T-helper 9 cell (primary cell): ENCODE results near the gene KEL.

ENCODE experiments used
- DNase-seq: peaks from one replicate; pipeline ENCODE4 v3.0.0-alpha.2; 2020

The KEL gene

DNA sequence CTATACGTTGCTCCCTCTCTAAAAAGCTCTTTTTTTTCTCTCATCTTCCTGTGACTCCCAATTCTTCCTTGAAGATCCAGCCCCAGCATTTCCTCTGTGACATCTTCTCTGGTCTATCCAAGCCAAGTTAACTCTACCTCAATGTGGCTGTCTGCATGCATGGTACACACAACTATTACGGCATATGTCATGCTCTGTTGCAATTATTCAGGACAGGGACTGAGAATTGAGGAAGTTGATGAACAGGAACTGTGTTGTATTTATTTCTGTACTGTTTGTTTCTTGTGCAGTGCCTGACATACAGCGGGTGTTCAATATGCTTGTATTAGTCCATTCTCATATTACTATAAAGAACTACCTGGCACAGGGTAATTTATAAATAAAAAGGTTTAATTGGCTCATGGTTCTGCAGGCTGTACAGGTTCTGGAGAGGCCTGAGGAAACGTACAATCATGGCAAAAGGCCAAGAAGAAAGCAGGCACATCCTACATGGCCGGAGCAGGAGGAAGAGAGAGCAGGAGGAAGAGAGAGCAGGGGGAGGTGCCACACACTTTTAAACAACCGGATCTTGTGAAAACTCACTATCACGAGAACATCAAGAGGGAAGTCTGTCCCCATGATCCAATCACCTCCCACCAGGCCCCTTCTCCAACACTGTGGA, 34.9 kb downstream of the KEL start:
- no peak for DNase-seq

DNA sequence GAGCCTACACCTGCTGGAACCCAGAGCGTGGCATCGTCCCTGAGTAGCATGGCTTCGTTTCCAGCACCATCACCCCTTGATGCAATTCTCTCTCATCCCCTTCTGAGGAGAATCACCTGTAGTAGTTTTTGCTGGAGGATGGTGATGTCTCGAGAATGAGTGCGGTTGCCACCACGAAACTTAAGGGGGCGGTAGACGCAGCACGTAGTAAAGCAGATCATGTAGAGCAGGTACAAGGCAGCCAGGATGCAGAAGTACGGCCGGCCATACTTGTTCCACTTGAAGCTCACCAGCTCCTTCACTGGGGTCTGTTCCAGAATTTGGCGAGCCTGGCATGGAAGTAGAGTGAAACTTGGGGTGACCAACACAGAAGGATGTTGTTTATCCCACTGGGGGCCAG, 36.8 kb downstream of the KEL start:
- DNase-seq, result no peak

DNA sequence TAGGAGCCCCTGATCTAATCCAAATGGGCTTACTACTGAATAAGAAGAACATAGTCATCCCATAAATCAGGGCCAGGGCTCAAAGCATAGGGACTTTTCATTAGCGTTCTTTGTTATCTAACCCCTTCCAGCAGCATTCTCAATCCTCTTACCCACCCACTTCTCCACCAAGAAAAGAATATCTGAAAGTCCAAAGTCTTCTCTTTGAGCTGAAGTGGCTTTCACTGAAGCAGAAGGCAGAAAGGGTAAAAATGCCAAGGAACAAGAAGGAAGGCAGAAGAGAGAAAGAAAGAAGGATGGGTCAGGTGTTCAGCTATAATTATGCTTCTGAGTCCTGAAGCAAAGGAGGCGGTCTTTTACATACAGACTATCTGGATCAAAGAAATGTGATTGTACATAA, 38.8 kb downstream of the KEL start:
- no peak for DNase-seq

DNA sequence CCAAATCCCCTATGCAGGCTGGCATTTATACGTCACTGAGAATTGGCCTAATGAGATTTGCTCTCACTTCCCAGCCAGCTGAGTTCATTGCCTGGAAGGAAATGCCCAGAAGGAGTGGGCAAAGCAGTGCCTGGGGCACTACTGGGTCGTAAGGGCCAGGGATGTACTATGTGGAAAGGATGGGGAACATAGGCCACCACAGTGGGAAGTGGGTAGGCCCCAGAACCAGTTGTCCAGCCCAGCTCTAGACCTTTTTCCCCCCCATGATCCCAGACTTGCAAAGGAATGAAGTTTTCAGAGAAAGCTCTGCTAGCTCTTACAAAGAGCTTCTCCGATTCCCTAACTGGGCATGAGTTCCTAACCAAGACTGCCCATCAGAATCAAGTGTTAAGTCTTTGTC, 42.5 kb downstream of the KEL start:
- no peak for DNase-seq

DNA sequence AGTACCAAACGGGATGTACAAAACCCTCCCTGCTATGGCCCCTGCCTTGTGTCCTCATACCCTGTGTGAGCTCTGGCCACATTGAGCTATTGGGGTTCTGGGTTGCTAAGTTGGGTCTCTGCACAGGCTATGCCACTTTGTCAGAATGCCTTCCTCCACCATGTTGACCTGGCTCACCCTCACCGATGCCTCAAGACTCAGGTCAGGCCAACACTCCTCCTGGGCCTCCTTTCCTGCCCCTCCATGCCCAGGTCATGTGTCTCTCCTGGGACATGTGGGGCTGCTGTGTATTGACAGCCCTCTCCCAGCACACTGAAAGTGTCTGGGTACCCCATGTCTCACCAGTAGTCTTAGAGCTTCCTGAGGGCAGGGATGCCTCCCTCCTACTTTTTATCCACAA, 43.3 kb downstream of the KEL start:
- no peak for DNase-seq

DNA sequence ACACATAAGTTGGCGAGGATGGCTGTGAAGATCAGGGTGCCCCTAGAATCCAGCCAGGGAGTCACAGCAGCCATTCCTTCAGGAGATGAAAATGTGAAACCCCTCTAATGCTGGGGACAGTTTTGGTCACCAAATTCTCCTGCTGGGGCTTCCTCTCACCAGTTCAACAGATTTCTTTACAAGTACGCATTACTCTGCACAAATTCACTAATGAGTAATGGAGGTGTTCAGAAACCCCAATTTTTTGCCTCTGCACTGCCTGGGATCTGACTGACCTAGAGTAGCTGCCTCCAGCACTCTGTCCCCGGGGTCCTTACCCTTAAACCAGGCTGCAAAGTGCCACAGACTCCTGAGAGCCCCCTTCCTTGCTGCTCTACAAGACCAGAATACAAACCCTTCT, 44.7 kb downstream of the KEL start:
- DNase-seq, result no peak

DNA sequence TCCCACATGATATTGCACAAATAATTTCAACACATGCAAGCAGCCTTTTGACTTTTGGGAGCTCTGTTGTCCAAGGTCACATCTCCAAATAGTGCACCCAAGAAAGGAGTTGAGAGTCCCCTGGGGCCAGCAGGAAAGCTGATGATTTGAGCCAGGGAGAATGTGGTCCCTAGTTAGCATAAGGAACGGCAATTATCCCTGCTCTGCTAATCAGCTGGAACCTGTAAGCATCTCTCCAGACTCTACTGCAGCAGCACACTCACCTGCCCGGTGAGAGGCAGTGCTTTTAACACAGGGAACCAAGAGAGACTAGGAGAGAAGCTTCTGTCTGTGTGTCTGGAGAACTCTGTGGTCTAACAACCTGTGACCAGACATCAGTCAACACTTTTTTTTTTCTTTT, 45.7 kb downstream of the KEL start:
- DNase-seq, result no peak

DNA sequence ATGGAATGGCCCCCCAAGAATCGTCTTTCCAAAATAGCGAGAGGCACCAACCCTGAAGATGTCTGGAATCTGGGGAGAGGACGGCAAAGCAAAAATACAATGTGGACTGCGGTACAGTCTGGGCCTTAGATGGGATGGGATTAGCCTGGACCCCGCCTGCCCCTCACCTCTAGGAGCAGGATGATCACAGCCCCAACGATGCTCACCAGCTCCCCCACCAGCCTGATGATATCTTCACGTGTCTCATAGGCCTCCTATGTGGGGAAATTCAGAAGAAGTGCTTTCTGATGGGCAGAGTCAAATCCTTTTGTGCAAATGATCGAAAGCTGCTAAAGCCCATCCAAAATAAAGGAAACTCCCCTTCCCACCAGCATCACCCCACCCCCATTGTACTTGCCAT, 46.8 kb downstream of the KEL start:
- no peak for DNase-seq

DNA sequence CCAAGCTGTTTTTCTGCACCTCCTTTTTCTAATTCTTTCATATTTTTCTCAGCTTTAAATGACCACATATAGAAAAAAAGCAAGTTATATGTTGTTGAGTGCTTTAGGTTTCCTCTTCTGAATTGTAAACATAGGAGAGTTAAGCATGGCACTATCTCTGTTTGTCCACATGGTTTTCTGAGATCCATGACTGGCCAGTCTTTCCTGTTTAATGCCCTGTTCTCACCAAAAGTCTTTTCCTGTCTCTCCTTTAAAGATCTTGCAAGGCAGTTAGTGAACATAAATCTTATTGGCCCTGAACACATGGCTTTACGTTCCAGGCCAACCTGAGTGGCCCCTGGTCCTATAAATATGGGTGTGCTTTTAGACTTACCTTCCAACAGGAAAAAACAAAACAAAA, 48.0 kb downstream of the KEL start:
- no peak for DNase-seq

DNA sequence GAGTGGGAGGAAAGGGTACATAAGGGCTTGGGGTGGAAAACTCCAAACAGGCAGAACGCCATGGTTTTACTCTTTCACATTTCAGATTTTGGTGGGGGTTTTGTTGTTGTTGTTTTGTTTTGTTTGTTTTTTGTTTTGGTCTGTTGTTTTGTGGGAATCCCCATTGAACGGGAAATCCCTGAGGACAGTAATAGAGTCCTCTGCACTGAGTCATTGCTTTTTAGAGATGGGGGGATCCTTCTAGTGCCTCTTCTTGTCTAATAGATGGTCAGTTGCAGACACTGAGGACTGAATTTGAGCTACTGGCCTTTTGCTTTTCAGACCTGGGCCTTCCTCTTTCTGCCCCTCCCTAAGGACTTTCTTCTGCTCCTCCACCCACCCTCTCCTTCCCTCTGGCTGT, 48.6 kb downstream of the KEL start:
- DNase-seq, result no peak

DNA sequence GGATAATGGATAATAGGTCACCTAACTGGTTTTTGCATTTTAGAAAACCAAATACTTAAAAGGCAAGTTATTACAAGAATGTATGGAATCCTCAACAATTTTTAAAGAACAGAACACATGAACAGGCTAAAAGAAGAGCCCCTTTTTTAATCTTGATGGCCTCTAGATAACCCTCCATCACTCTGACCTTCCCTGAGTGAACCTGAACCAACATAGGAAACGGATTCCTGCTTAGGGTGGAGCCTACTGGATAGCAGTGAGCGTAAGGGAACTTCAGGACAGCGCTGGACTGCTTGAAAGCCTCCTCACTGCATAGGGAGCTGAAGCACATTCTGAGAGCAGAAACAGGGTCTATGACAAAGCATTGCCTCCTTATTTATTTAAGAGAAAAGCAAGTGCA, 49.1 kb downstream of the KEL start:
- DNase-seq, result no peak

DNA sequence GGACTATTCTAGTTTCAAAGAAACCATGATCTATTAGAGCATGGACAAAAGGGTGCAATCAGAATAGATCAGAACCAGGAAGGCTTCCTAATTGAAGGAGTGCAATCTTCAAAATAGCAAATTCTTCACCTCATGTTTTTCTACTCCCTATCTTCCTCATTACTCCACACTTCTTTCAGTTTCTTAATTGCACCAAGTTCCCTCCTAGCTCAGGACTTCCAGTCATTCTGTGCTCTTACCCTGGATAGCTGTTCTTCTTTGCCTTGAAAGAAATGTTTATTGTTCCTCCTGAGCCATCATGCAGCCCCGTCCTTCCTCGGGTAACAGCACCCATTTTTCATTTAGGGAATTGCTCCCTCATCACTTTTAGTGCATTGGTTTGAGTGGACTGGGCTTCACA, 51.7 kb downstream of the KEL start:
- DNase-seq, result no peak

DNA sequence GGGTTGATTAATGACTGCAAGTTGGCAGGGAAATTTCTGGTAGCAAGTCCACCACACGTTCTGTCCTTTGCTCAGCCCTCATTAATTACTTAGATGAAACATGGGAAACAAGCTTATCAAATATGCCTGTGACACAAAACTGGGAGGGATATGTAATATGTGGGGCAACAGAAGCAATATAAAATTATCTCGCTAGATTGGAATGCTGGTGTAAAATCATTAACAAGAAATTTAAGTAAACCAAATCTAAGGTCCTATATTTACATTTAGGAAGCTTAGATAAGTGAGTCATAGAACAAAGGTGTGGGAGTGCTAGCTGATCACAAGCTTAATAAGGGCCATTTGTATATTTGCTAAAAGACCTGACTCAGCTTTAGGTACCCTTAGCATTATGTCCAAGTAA, 52.1 kb downstream of the KEL start:
- no peak for DNase-seq

DNA sequence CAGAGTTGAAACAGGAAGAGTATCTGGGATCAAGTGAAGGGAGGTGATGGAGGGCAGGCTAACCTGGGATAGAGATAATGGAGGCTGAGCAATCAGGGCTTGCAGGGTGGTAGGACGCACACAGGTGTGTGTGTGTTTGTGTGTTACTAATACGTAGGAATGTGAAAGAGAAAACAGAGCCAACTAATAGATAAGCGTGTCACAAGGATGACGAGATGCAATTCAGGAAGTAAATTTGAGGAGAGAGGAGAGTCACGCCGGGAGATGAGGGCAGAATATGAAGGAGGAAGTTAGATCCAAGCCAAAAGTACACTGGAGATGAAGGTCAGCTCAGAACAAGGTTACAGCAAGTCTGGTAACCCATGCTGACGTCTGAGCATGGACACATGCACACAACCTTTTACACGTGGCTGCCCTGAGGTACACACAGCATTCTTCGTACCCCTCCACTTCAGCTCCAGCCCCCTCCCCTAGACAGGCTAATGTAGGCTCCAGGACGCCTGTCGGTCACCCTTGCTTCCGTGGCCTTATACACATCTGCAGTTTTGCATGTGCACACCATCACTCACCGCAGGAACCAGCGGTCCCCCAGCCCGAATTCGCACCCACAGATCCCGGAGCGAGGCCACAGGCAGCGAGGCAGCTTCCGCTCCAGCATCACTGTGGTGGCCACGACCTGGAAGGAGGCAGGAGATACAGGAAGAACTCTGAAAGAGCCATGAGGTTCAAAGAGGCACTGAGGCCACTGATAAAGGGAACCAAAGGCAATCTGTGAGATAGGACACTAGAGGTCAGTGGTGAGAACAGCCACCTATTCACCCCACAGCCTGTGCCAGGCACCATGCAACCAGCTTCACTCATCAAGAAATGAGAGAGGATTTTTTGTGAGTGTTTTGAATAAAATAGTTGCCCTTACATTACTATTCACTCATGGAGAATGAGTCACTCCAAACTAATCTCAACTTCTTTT, 53.0 kb downstream of the KEL start:
- DNase-seq, result no peak

DNA sequence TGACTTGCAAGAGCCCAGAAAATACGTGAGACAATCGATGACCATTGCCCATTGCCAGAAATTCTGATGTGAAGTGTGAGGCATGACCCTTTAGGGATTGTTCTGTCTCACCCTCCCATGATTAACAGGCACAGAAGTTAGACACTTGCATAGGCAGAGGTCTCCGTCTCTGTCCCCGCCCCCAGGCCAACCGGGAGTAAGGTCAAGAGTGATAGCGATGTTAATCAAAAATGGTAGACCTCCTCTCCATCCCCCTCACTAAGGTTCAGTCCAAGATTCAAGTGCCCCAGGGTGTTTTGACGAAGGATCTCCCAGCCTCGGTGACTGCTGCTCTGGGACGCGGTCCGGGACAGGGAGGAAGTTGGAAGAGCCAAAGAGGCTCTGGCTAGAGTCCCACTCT, 53.9 kb downstream of the KEL start:
- DNase-seq, result no peak

DNA sequence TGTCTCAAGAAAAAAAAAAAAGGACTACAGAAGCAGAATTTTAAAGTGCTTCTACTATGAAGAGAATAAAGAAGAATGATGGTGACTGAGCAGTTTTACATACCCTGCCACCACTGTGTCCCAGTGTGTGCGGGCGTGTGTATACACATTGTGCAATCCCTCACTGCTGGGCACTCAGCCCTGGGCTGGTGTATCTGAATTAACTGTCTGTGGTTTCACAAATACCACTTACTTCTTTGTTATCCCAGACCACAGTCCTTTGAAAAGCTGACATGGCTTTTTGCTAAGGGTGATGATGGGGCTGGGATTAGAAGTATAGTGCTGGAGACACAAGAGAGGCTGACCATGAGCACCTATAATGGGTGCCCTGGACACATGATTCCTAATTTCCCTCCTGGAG, 55.5 kb downstream of the KEL start:
- DNase-seq, result no peak

DNA sequence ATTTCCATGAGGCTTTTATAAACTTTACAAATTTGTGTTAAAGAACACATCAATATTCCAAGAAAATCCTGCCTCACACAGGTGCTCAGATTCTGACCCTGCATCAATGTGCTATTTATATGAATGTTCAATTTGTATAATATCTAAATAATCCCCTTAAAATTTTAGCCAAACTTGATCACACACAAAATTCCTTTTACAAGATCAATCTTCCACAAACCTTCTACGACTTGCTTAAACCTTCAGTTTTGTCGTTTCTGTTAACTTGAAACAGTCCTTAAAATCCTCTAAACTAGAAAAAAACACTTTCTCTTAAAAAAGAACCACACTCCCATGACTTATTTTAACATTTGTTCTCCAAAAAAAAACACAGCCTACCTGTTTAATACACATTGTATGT, 56.4 kb downstream of the KEL start:
- no peak for DNase-seq

DNA sequence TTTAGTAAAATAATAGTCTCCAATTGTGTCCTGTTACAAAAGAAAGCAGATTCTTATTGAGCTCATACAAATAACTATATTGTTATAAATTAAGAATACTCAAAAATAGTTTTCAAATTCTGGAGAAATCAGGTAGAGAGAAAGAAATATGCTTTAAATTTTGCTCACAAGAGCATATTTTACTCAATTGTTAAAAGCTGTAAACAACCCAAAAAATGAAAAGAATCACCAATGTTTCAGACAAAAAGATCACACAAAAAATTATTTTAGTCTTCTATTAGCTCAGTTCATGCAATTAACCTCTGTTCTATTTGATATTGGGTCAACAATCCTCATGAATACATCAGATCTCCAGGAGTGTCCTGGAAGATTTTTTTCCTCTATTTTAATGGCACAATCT, 58.0 kb downstream of the KEL start:
- no peak for DNase-seq

DNA sequence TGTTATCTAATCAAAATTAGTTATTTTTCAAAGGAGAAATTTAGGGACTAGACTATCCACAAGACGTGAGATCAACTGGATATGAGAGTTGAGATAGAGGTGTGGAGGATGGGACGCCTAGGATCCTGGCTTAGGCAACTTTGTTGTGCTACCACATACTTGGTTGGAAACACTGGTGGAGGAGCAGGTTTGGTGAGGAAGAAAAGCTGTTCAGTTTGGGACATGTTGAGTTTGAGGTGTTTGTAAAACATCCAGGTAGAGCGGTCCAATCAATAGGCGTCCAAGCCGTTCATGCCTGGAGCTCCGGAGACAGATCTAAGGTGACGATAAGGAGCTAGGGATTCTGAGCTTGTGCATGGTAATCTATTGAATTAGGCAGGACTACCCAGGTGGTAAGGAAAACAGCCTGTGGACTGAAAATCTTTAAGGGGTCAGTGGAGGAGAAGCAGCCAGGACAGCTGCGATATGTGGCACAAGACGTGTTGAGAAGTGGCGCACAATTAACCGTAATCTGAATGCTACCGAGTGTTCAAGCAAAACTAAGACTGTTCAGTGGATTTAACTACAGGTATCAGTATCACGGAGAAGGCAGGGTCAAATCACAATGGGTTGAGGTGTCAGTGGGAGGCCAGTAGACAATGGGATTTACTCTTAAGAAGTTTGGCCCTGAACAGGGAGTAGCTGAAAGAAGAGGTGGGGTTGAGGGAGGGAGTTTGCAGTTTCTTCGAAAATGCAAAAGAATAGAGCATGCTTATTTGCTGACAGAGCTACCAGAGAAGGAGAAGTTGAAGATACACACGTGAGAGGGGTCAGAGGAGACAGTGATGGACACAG, 60.5 kb downstream of the KEL start:
- DNase-seq, result no peak

DNA sequence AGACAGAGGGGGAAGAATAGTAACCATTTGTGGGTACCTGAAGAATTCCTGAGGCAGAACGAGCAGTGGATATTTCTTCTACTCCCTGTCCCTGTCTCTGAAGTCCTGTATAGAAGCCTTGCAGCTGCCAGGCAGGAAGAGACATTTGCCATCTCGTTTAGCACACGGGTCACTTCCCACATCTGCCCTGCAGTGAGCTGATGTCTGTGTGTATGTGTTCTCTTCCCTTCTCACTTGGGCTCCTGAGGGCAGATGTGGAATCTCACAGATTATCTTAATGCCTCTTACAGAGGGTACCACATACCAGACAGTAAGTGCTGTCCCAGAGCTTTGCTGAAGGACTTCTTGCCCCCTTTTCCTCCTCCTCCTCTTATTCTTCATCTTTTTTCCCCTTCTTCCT, 62.5 kb downstream of the KEL start:
- DNase-seq, result no peak

DNA sequence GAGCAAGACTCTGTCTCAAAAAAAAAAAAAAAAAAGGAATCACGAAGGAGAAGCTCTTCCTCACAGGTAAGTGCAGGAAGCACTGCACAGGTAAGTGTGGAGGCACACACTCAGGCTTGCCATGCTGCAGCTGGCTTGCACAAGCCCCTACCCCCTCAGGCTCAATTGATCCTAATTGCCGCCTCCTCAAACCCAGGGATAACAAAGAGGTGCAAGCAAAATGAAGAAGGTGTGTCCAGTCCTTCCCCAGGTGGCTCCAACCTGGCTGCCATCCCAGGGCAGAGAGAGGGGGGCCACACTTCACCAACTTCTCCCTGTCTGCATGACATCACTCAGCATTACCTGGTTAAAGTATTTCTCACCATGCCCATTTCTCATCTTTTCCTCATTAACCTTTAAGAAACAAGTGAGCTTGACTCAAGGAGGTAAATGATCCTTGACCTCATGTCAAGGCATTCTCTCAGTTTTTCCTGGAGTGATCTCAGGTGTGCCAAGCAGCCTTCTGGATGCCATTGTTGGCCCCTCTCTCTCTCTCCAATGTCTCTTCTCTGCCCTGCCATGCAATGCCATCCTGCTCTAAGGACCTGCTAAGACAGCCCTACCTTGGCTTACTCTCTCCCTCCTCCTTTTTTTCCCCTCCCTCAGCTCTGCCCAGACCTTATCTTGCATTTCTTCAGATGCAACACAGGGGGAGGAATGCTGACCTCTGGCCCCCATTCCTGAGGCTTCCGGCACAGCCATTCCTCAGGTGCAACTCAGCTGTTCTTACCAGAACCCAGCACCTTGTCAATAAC, 63.6 kb downstream of the KEL start:
- no peak for DNase-seq

DNA sequence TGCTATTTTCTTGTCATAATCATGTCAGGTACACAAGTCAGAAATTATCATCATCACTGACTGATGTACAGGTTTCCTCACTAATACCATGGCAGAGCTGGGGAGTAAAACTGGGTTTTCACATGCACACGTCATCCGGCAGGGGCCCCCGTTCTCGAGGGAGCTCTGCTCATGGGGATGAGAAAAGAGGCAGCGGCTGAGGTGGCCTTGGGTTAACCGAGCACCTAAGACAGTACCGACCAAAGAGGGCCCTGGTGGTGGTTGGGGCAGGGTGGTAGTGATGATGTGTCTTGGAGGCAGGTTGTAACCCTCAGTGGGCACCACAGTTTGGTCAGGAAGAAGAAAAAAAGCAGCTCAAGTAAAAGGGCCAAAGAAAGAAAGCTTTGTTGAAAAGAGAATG, 64.5 kb downstream of the KEL start:
- DNase-seq, result no peak
